Heart left ventricle (tissue), 16 donors: ENCODE measurements around the gene NARS2. TPM values are rescaled to one million over a fixed set of nuclear protein-coding genes. Genes with fewer than 3 reads are reported as not detected.
"Not testable (repeated sequence)": the region's sequence is repeated elsewhere in the genome, so short reads cannot be mapped to it uniquely, and the experiment has no call there.

ENCODE experiments used
- ATAC-seq, 4 donors: fragments of 200-7000 bp; cut with Tn5 transposase; one replicate each; pipeline ENCODE4 v1.9.1; 2020 to 2022; ENCODE audit warnings: moderate library complexity in 4 of 4, mild to moderate bottlenecking in 3 of 4, moderate number of reproducible peaks in 1 of 4
- DNase-seq, 5 donors: peaks; one replicate each; pipeline ENCODE4 v3.0.0-alpha.2; 2020
- H3K27ac ChIP-seq, 12 donors: fragments of 200-600 bp; sonication (generic) in 4 of 12; one replicate each; pipeline versions ENCODE4 v1.5.0 to v1.8.0; 2016 to 2022; ENCODE audit warnings: mild to moderate bottlenecking in 2 of 12
- H3K27me3 ChIP-seq, 9 donors: fragments of 200-600 bp; sonication (generic) in 2 of 9; one replicate each; pipeline versions ENCODE4 v1.5.1 to v1.8.0; 2016 to 2022; ENCODE audit warnings: mild to moderate bottlenecking in 3 of 9
- H3K36me3 ChIP-seq, 9 donors: fragments of 200-600 bp; sonication (generic) in 2 of 9; one replicate each; pipeline versions ENCODE4 v1.5.0 to v1.8.0; 2018 to 2022; ENCODE audit warnings: mild to moderate bottlenecking in 2 of 9
- H3K4me1 ChIP-seq, 12 donors: fragments of 200-600 bp; sonication (generic) in 4 of 12; one replicate each; pipeline versions ENCODE4 v1.5.0 to v1.8.0; 2016 to 2022; ENCODE audit warnings: mild to moderate bottlenecking in 3 of 12
- H3K4me3 ChIP-seq, 12 donors: fragments of 200-600 bp; sonication (generic) in 4 of 12; one replicate each; pipeline versions ENCODE4 v1.5.0 to v1.8.0; 2017 to 2022; ENCODE audit warnings: mild to moderate bottlenecking in 9 of 12, moderate library complexity in 4 of 12
- H3K9me3 ChIP-seq, 12 donors: fragments of 200-600 bp; sonication (generic) in 4 of 12; one replicate each; pipeline versions ENCODE4 v1.5.0 to v1.8.0; 2016 to 2022; ENCODE audit warnings: mild to moderate bottlenecking in 1 of 12
- CTCF ChIP-seq, 12 donors: fragments of 200-600 bp; sonication (generic) in 4 of 12; IDR thresholded peaks; one replicate each; pipeline versions ENCODE4 v1.5.0 to v1.8.0; 2018 to 2022; ENCODE audit warnings: antibody characterized with exemption in 12 of 12, mild to moderate bottlenecking in 5 of 12
- POLR2A ChIP-seq, 2 donors: fragments of 450-650 bp; IDR thresholded peaks; one replicate each; pipeline ENCODE4 v1.6.1; 2017; ENCODE audit warnings: antibody characterized with exemption in 2 of 2, mild to moderate bottlenecking in 2 of 2, moderate library complexity in 2 of 2
- WGBS, 4 donors: extraction: QIAGEN DNeasy Blood & Tissue Kit in 2 of 4; methylation state at CpG; one replicate each; pipeline versions ENCODE4 v1.1.5 to v1.1.7; 2013 to 2018; 5-methylcytosine and 5-hydroxymethylcytosine counted together
- intact Hi-C, 10 donors: fragments of 100-400 bp; cut with DNase I; formaldehyde crosslinking; loops; one replicate each; pipeline versions ENCODE4 v1.11.1 to v1.14.2; 2022
- polyA plus RNA-seq, 2 donors: library from polyadenylated mRNA; stranded (reverse); fragments of 200-250 nt; gene quantifications; one replicate each; pipeline ENCODE4 v1.2.3, GENCODE V29; 2013
- total RNA-seq, 9 donors: library from RNA; depleted of rRNA in 2 of 9; stranded (reverse); fragments of >200 nt in 2 of 9; fragmentation: NEBNext Ultra II Directional in 3 of 9; extraction: Animal tissue kit (Norgen Biotek cat#: 25700) in 3 of 9; gene quantifications; one replicate each; pipeline versions ENCODE4 v1.1.0 to v1.2.4, GENCODE V29; 2016 to 2023
- donor health status: ischemic (EF 13 %, LVEDD 7.1; RV severe dilation, severe dysfunction).
- donor health status: healthy with polysubstance abuse.
- donor health status: DM: no; HTN: yes; CAD: no.
- donor health status: DM: no; HTN: no; CAD: no.
- donor health status: ischemic (EF 25% LVEDD 6.9; RV normal size, moderate dysfunction).
- donor health status: ischemic (EF 25% LVEDD 5.7; RV mildly dilated, moderate dysfunction).
- donor health status: healthy.
- donor health status: DM: yes; HTN: yes; CAD: no.
- donor health status: ischemic (EF 35%, LVEDD 5.7; RV mildly dilated, moderate dysfunction).
- donor health status: nonischemic (EF 11% LVEDD 7.7; RV severe dilation, severe dysfunction).
- donor health status: DM: yes; HTN: yes; CAD: no.
- donor health status: PGD.
- donor health status: ischemic (EF 29% LVEDD 5.4; RV normal size, mild dysfunction).
- donor health status: nonischemic (EF 23%, LVEDD 6.1; RV moderate dilation, normal function).

The NARS2 gene
- total and polyA plus RNA-seq, 11 donors: 9.9 to 23.2 (median 15.8) TPM

GRCh38 chr11:78555592-78555991, 19.1 kb downstream of the NARS2 start:
- H3K27me3 ChIP-seq: no peaks in the 10 kb centered on the region
- no peak overlapping the region for H3K4me3 ChIP-seq
- H3K9me3 ChIP-seq: no peaks in the 10 kb centered on the region
- intact Hi-C loops: no loop called here
- 95 to 97% (median 95%) methylated on average over 3 of the region's 3 CpGs for WGBS, 4 donors
- H3K4me1 ChIP-seq: peaks cover 0 to 14% (median 5%) of the 10 kb centered on the region in 12 donors
- DNase-seq (no peak), ATAC-seq (no peak)
- no peak for TF ChIP-seq CTCF (IDR thresholded peaks at IDR 0.05)
- TF ChIP-seq POLR2A (IDR thresholded peaks at IDR 0.05): no peak
- peaks cover 0 to 28% (median 0%) of the 10 kb centered on the region in 9 donors for H3K36me3 ChIP-seq
- no peak overlapping the region for H3K27ac ChIP-seq

GRCh38 chr11:78552881-78553280, 21.8 kb downstream of the NARS2 start:
- no peaks in the 10 kb centered on the region for H3K9me3 ChIP-seq
- H3K27me3 ChIP-seq: no peaks in the 10 kb centered on the region
- no peak overlapping the region for H3K27ac ChIP-seq
- DNase-seq: no peak
- no peak for TF ChIP-seq POLR2A (IDR thresholded peaks at IDR 0.05)
- no peak for TF ChIP-seq CTCF (IDR thresholded peaks at IDR 0.05)
- H3K4me1 ChIP-seq: peaks cover 0 to 18% (median under 1%) of the 10 kb centered on the region in 12 donors
- intact Hi-C loops: no loop called here
- no peak for ATAC-seq
- H3K4me3 ChIP-seq: no peak overlapping the region
- 93 to 99% (median 95%) methylated on average over 2 of the region's 2 CpGs for WGBS, 4 donors
- H3K36me3 ChIP-seq: peaks cover 0 to 25% (median 0%) of the 10 kb centered on the region in 9 donors

- DNase-seq, H3K27ac ChIP-seq, intact Hi-C loops, ATAC-seq, H3K4me3 ChIP-seq, H3K27me3 ChIP-seq, H3K9me3 ChIP-seq: not testable (repeated sequence)
- H3K4me1 ChIP-seq: peaks cover 0 to 16% (median under 1%) of the 10 kb centered on the region in 12 donors
- whole genome bisulfite sequencing, 4 donors: 97 to 99% (median 97%) methylated on average over 6 of the region's 6 CpGs
- H3K36me3 ChIP-seq: peaks cover 0 to 20% (median 0%) of the 10 kb centered on the region in 9 donors
Measured at GRCh38 chr11:78552139-78552538, 22.5 kb downstream of the NARS2 start.

- ATAC-seq (no peak), DNase-seq (no peak)
- peaks cover 0 to 13% (median under 1%) of the 10 kb centered on the region in 12 donors for H3K4me1 ChIP-seq
- peaks cover 0 to 14% (median 0%) of the 10 kb centered on the region in 9 donors for H3K36me3 ChIP-seq
- H3K27me3 ChIP-seq: no peaks in the 10 kb centered on the region
- intact Hi-C loops: no loop called here
- 79 to 86% (median 84%) methylated on average over 6 of the region's 6 CpGs for WGBS, 4 donors
- no peak overlapping the region for H3K4me3 ChIP-seq
- TF ChIP-seq CTCF (IDR thresholded peaks at IDR 0.05) (no peak), POLR2A (IDR thresholded peaks at IDR 0.05) (no peak)
- no peak overlapping the region for H3K27ac ChIP-seq
- H3K9me3 ChIP-seq: no peaks in the 10 kb centered on the region
Measured at GRCh38 chr11:78551066-78551465, 23.6 kb downstream of the NARS2 start.
